PC-3 (cell line): Measurements from ENCODE around the gene ZNF493. TPM values are rescaled to one million over a fixed set of nuclear protein-coding genes. Genes with fewer than 3 reads are reported as not detected.

Experiments used
- ATAC-seq: fragments of 200-7000 bp; cut with Tn5 transposase; 2 replicates; pipeline ENCODE4 v1.9.1; 2020; ENCODE audit warnings: mild to moderate bottlenecking, moderate library complexity
- Bru-seq: library from RNA; stranded (reverse); fragments of 400-500 nt; gene quantifications from one replicate; lab custom pipeline; 2021; lab: Mats Ljungman, UMichigan
- BruChase-seq, 2 experiments: library from RNA; stranded (reverse); fragments of 400-500 nt; gene quantifications; one replicate each; lab custom pipeline; 2021; lab: Mats Ljungman, UMichigan
- BruUV-seq: library from RNA; stranded (reverse); fragments of 400-500 nt; replicated peaks from 2 replicates; lab custom pipeline; 2021; lab: Mats Ljungman, UMichigan
- CTCF ChIA-PET: fragments of 300-600 bp; sonication (Branson Sonifier 250); formaldehyde crosslinking; loops from one replicate; lab custom pipeline; 2022; ENCODE audit warnings: antibody characterized with exemption; lab: Charles Lee
- POLR2A ChIA-PET: fragments of 300-600 bp; sonication (Branson Sonifier 250); formaldehyde crosslinking; loops from one replicate; lab custom pipeline; 2022; ENCODE audit warnings: antibody characterized with exemption; ENCODE audit not compliant: unreplicated experiment; lab: Charles Lee
- DNase-seq: peaks from one replicate; pipeline ENCODE4 v3.0.0-alpha.2; 2015
- H2AFZ ChIP-seq: fragments of 300-600 bp; sonication (generic); 2 replicates; pipeline ENCODE4 v1.6.0; 2016; ENCODE audit warnings: antibody characterized with exemption, low read length
- H3F3A ChIP-seq: fragments of 300-600 bp; sonication (generic); one replicate; pipeline ENCODE4 v1.6.0; 2017; ENCODE audit warnings: antibody characterized with exemption, low read length, control low read depth, mild to moderate bottlenecking; ENCODE audit not compliant: unreplicated experiment
- H3K27ac ChIP-seq: fragments of 300-600 bp; sonication (generic); 2 replicates; pipeline ENCODE4 v1.5.1; 2016; ENCODE audit warnings: mild to moderate bottlenecking, low read length
- H3K27me3 ChIP-seq: fragments of 300-600 bp; sonication (generic); 2 replicates; pipeline ENCODE4 v1.6.1; 2016; ENCODE audit warnings: low read length, mixed read lengths
- H3K36me3 ChIP-seq: fragments of 300-600 bp; sonication (generic); 2 replicates; pipeline ENCODE4 v1.6.1; 2016; ENCODE audit warnings: low read depth, mixed run types, low read length, mixed read lengths
- H3K4me1 ChIP-seq: fragments of 300-600 bp; sonication (generic); 2 replicates; pipeline ENCODE4 v1.5.1; 2016; ENCODE audit warnings: low read length; ENCODE audit not compliant: insufficient read depth
- H3K4me2 ChIP-seq: fragments of 300-600 bp; sonication (generic); 2 replicates; pipeline ENCODE4 v1.6.0; 2016; ENCODE audit warnings: low read length
- H3K4me3 ChIP-seq: fragments of 300-600 bp; sonication (generic); 2 replicates; pipeline ENCODE4 v1.5.1; 2016; ENCODE audit warnings: mild to moderate bottlenecking, low read length, mixed read lengths
- H3K79me2 ChIP-seq: fragments of 300-600 bp; sonication (generic); 2 replicates; pipeline ENCODE4 v1.6.1; 2017; ENCODE audit warnings: low read length, mixed read lengths
- H3K9ac ChIP-seq: fragments of 300-600 bp; sonication (generic); 2 replicates; pipeline ENCODE4 v1.6.0; 2016; ENCODE audit warnings: mild to moderate bottlenecking, low read length
- H3K9me2 ChIP-seq: fragments of 300-600 bp; sonication (generic); replicated peaks from 2 replicates; pipeline ENCODE4 v1.6.1; 2016; ENCODE audit warnings: mixed run types, low read length, mixed read lengths
- H3K9me3 ChIP-seq: fragments of 300-600 bp; sonication (generic); 2 replicates; pipeline ENCODE4 v1.6.1; 2016; ENCODE audit warnings: low read length, mixed read lengths
- H4K20me1 ChIP-seq: fragments of 300-600 bp; sonication (generic); 2 replicates; pipeline ENCODE4 v1.6.1; 2016; ENCODE audit warnings: low read length, mixed read lengths
- CTCF ChIP-seq: fragments of 300-600 bp; sonication (generic); conservative IDR thresholded peaks from 2 replicates; pipeline ENCODE4 v1.5.1; 2017; ENCODE audit warnings: antibody characterized with exemption, low read depth, mild to moderate bottlenecking, low read length
- EZH2 ChIP-seq: fragments of 300-600 bp; sonication (generic); IDR thresholded peaks from one replicate; pipeline ENCODE4 v1.6.1; 2017; ENCODE audit warnings: antibody characterized with exemption, mild to moderate bottlenecking, low read length; ENCODE audit not compliant: unreplicated experiment
- EZH2phosphoT487 ChIP-seq: fragments of 300-600 bp; sonication (generic); IDR thresholded peaks from 2 replicates; pipeline ENCODE4 v1.6.1; 2018; ENCODE audit warnings: mild to moderate bottlenecking, antibody characterized with exemption, low read length, borderline replicate concordance
- intact Hi-C: fragments of 100-400 bp; cut with micrococcal nuclease; formaldehyde crosslinking; loops from 2 replicates; pipeline ENCODE4 v1.9.0; 2023
- long read RNA-seq: library from polyadenylated mRNA; unstranded; transcript quantifications from one replicate; pipeline ENCODE4 v2.0.0, GENCODE V29; 2021; ENCODE audit not compliant: unreplicated experiment
- total RNA-seq: library from RNA; depleted of rRNA; stranded (reverse); fragments of >200 nt; gene quantifications from 2 replicates; pipeline ENCODE4 v1.2.3, GENCODE V29; 2014; rRNA removed

ZNF493 gene
- total RNA-seq, result 1.3 and 3.6 TPM in 2 replicates
- percentile 40 among the genes with signal in this experiment for Bru-seq, nascent RNA
- percentile 41 among the genes with signal in this experiment for BruChase-seq, experiment 1, labeled RNA remaining after a 6-hour chase
- BruChase-seq, experiment 2, labeled RNA remaining after a 2-hour chase, result percentile 50 among the genes with signal in this experiment
- long read RNA-seq, result 0 reads

GRCh38 chr19:21396893-21397572 lies at the start of gene ZNF493:
TSS of gene ZNF493 (plus strand) at chr19:21397133. CDS start at chr19:21397238, 105 bp downstream.
- DNase-seq (peak; percentile 45), ATAC-seq (peak; percentile 67)
- Histone ChIP-seq H3K79me2 (no peaks in the 10 kb centered on the region), H4K20me1 (no peaks in the 10 kb centered on the region), H2AFZ (no peak within 1 kb of the TSS), H3K4me3 (peak within 1 kb of the TSS; percentile 53), H3K9me3 (0 out of 2 replicates have a peak, but pooled peaks cover 17% of the 10 kb centered on the region), H3K4me2 (0 out of 2 replicates have a peak within 1 kb of the TSS, but pooled peaks have one; percentile 34), H3F3A (no peaks in the 10 kb centered on the region), H3K27me3 (no peaks in the 10 kb centered on the region), H3K9ac (no peak within 1 kb of the TSS), H3K4me1 (no peaks in the 10 kb centered on the region), H3K27ac (no peak within 1 kb of the TSS), H3K9me2 (no peaks in the 10 kb centered on the region), H3K36me3 (no peaks in the 10 kb centered on the region)
- CTCF ChIA-PET, result no interaction called here
- TF ChIP-seq EZH2, result no peak
- TF ChIP-seq CTCF, result no peak
- TF ChIP-seq EZH2phosphoT487, result no peak
- POLR2A ChIA-PET, result no interaction called here
- intact Hi-C loops, result no loop called here
- BruUV-seq, result TSS peak; percentile 62

GRCh38 chr19:21352830-21353229 lies 44.1 kb upstream of the ZNF493 start:
- POLR2A ChIA-PET, result no interaction called here
- no TSS peak for BruUV-seq
- Histone ChIP-seq H3K27me3 (no peaks in the 10 kb centered on the region), H4K20me1 (no peaks in the 10 kb centered on the region), H3K9me2 (no peaks in the 10 kb centered on the region), H3K4me2 (no peak overlapping the region), H3K27ac (no peak overlapping the region), H2AFZ (no peak overlapping the region), H3K9me3 (0 out of 2 replicates have a peak, but pooled peaks cover 7% of the 10 kb centered on the region), H3K79me2 (no peaks in the 10 kb centered on the region), H3K4me1 (no peaks in the 10 kb centered on the region), H3F3A (no peaks in the 10 kb centered on the region), H3K4me3 (no peak overlapping the region), H3K36me3 (no peaks in the 10 kb centered on the region; the same call in 1 of the 2 replicates), H3K9ac (no peak overlapping the region)
- DNase-seq, result no peak
- TF ChIP-seq EZH2phosphoT487, result no peak
- no peak for TF ChIP-seq EZH2
- no peak for TF ChIP-seq CTCF
- CTCF ChIA-PET, result no interaction called here
- intact Hi-C loops, result no loop called here
- ATAC-seq, result no peak
